Measurements from ENCODE around the gene CHAD. TPM values are rescaled to one million over a fixed set of nuclear protein-coding genes. Genes with fewer than 3 reads are reported as not detected.

Gene CHAD
- polyA plus RNA-seq, 1 donor from 2014 or later, result not detected

DNA sequence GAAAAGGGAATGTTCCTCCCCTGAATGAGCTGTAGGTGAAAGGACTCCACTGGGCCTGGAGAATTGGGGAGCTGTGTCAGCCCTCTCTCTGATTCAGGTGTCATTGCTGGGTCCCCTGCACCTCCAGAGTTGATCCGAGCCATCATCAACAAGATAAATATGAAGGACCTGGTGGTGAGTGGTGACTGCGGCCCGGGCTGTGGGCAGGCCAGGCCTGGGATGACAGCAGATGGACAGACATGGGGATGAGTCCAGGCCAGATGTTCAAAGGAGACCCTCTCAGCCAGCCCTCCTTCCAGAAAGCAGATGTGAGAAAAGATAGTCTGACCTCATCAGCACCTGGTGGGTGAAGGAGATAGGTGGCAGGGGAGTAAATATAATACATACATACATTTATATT lies 4.6 kb downstream of the CHAD start:
- peaks cover 18% of the 10 kb centered on the region for H3K27me3 ChIP-seq (ENCODE audit: insufficient read depth, low read depth, low read length)

DNA sequence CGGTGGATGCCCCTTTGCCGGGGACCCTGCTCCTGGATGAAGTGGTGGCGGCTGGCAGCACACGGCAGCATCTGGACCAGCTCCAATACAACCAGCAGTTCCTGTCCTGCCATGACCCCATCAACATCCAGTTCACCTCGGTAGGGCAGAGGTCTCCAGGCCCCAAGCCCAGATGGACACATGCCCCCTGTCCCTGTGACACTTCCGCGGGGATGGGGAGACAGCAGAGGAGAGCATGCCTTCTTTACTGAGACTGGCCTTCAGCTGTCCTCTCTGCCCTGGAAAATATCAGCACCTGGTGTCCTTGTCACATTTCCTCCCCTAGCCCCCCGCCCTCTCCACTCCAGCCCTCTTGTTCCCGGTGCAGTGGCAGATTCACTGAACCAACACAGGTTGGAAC lies 6.2 kb downstream of the CHAD start:
- no peak overlapping the region for H3K4me3 ChIP-seq (ENCODE audit: low read length)
- no peak overlapping the region for H3K9ac ChIP-seq (ENCODE audit: low read length)
- H3K27me3 ChIP-seq (ENCODE audit: insufficient read depth, low read depth, low read length), result peaks cover 1% of the 10 kb centered on the region
- no peaks in the 10 kb centered on the region for H3K79me2 ChIP-seq (replicated peaks; ENCODE audit: insufficient read depth, low read length)
- no peaks in the 10 kb centered on the region for H3F3A ChIP-seq (ENCODE audit: insufficient read depth, low read length, poor library complexity, severe bottlenecking)
- no peak overlapping the region for H3K27ac ChIP-seq (ENCODE audit: low read length)
- TF ChIP-seq, protein P1, sequence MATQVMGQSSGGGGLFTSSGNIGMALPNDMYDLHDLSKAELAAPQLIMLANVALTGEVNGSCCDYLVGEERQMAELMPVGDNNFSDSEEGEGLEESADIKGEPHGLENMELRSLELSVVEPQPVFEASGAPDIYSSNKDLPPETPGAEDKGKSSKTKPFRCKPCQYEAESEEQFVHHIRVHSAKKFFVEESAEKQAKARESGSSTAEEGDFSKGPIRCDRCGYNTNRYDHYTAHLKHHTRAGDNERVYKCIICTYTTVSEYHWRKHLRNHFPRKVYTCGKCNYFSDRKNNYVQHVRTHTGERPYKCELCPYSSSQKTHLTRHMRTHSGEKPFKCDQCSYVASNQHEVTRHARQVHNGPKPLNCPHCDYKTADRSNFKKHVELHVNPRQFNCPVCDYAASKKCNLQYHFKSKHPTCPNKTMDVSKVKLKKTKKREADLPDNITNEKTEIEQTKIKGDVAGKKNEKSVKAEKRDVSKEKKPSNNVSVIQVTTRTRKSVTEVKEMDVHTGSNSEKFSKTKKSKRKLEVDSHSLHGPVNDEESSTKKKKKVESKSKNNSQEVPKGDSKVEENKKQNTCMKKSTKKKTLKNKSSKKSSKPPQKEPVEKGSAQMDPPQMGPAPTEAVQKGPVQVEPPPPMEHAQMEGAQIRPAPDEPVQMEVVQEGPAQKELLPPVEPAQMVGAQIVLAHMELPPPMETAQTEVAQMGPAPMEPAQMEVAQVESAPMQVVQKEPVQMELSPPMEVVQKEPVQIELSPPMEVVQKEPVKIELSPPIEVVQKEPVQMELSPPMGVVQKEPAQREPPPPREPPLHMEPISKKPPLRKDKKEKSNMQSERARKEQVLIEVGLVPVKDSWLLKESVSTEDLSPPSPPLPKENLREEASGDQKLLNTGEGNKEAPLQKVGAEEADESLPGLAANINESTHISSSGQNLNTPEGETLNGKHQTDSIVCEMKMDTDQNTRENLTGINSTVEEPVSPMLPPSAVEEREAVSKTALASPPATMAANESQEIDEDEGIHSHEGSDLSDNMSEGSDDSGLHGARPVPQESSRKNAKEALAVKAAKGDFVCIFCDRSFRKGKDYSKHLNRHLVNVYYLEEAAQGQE (IDR thresholded peaks at IDR 0.05; ENCODE audit: borderline replicate concordance), result no peak
- TF ChIP-seq, protein P2, sequence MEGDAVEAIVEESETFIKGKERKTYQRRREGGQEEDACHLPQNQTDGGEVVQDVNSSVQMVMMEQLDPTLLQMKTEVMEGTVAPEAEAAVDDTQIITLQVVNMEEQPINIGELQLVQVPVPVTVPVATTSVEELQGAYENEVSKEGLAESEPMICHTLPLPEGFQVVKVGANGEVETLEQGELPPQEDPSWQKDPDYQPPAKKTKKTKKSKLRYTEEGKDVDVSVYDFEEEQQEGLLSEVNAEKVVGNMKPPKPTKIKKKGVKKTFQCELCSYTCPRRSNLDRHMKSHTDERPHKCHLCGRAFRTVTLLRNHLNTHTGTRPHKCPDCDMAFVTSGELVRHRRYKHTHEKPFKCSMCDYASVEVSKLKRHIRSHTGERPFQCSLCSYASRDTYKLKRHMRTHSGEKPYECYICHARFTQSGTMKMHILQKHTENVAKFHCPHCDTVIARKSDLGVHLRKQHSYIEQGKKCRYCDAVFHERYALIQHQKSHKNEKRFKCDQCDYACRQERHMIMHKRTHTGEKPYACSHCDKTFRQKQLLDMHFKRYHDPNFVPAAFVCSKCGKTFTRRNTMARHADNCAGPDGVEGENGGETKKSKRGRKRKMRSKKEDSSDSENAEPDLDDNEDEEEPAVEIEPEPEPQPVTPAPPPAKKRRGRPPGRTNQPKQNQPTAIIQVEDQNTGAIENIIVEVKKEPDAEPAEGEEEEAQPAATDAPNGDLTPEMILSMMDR (IDR thresholded peaks at IDR 0.05; ENCODE audit: poor library complexity, severe bottlenecking), result no peak
- TF ChIP-seq RAD21 (conservative IDR thresholded peaks at IDR 0.05), result no peak
- no peak for TF ChIP-seq TAF1 (IDR thresholded peaks at IDR 0.05; ENCODE audit: low read depth)
- TF ChIP-seq EZH2 (IDR thresholded peaks at IDR 0.05; ENCODE audit: borderline replicate concordance, insufficient read depth, low read length, poor library complexity, severe bottlenecking), result no peak
- no peak for TF ChIP-seq SMC3 (conservative IDR thresholded peaks at IDR 0.05; ENCODE audit: poor library complexity)
- no peak for TF ChIP-seq MXI1 (conservative IDR thresholded peaks at IDR 0.05; ENCODE audit: poor library complexity, severe bottlenecking)
- TF ChIP-seq POLR2AphosphoS5 (IDR thresholded peaks at IDR 0.05), result no peak
- TF ChIP-seq EP300 (conservative IDR thresholded peaks at IDR 0.05; ENCODE audit: poor library complexity, severe bottlenecking), result no peak
- no peaks in the 10 kb centered on the region for H3K9me3 ChIP-seq (ENCODE audit: low read length)
- no peaks in the 10 kb centered on the region for H3K9me2 ChIP-seq (ENCODE audit: insufficient read depth, low read length)
- no peaks in the 10 kb centered on the region for H3K36me3 ChIP-seq (ENCODE audit: insufficient read depth, low read length)
- no peaks in the 10 kb centered on the region for H4K20me1 ChIP-seq (ENCODE audit: insufficient read depth)
- H2AFZ ChIP-seq (ENCODE audit: low read depth, low read length), result no peak overlapping the region
- no peak overlapping the region for H3K4me2 ChIP-seq (ENCODE audit: low read length)

More for the DNA sequence above, 4.6 kb downstream of the CHAD start:
- no peak for TF ChIP-seq EP300 (conservative IDR thresholded peaks at IDR 0.05; ENCODE audit: poor library complexity, severe bottlenecking)
- TF ChIP-seq, protein P1 (IDR thresholded peaks at IDR 0.05; ENCODE audit: borderline replicate concordance), result no peak
- no peak for TF ChIP-seq EZH2 (IDR thresholded peaks at IDR 0.05; ENCODE audit: borderline replicate concordance, insufficient read depth, low read length, poor library complexity, severe bottlenecking)
- TF ChIP-seq, protein P2 (IDR thresholded peaks at IDR 0.05; ENCODE audit: poor library complexity, severe bottlenecking), result no peak
- TF ChIP-seq MXI1 (conservative IDR thresholded peaks at IDR 0.05; ENCODE audit: poor library complexity, severe bottlenecking), result no peak
- TF ChIP-seq TAF1 (IDR thresholded peaks at IDR 0.05; ENCODE audit: low read depth), result no peak
- TF ChIP-seq POLR2AphosphoS5 (IDR thresholded peaks at IDR 0.05), result no peak
- no peak for TF ChIP-seq SMC3 (conservative IDR thresholded peaks at IDR 0.05; ENCODE audit: poor library complexity)
- no peak for TF ChIP-seq RAD21 (conservative IDR thresholded peaks at IDR 0.05)
- Histone ChIP-seq H3K9me2 (ENCODE audit: insufficient read depth, low read length) (no peaks in the 10 kb centered on the region), H3K4me3 (ENCODE audit: low read length) (no peak overlapping the region), H2AFZ (ENCODE audit: low read depth, low read length) (no peak overlapping the region), H4K20me1 (ENCODE audit: insufficient read depth) (no peaks in the 10 kb centered on the region), H3K27ac (ENCODE audit: low read length) (no peak overlapping the region), H3K36me3 (ENCODE audit: insufficient read depth, low read length) (no peaks in the 10 kb centered on the region), H3K4me2 (ENCODE audit: low read length) (no peak overlapping the region), H3K79me2 (replicated peaks; ENCODE audit: insufficient read depth, low read length) (no peaks in the 10 kb centered on the region), H3K9ac (ENCODE audit: low read length) (no peak overlapping the region), H3K9me3 (ENCODE audit: low read length) (no peaks in the 10 kb centered on the region), H3F3A (ENCODE audit: insufficient read depth, low read length, poor library complexity, severe bottlenecking) (no peaks in the 10 kb centered on the region)

Measured in neural cell (in vitro differentiated cells).